PC-3 (cell line): ENCODE data around the gene ERRFI1. TPM values are rescaled to one million over a fixed set of nuclear protein-coding genes. Genes with fewer than 3 reads are reported as not detected.

Source experiments
- ATAC-seq: fragments of 200-7000 bp; cut with Tn5 transposase; 2 replicates; pipeline ENCODE4 v1.9.1; 2020; ENCODE audit warnings: mild to moderate bottlenecking, moderate library complexity
- BruUV-seq: library from RNA; stranded (reverse); fragments of 400-500 nt; replicated peaks from 2 replicates; lab custom pipeline; 2021; lab: Mats Ljungman, UMichigan
- CTCF ChIA-PET: fragments of 300-600 bp; sonication (Branson Sonifier 250); formaldehyde crosslinking; loops from one replicate; lab custom pipeline; 2022; ENCODE audit warnings: antibody characterized with exemption; lab: Charles Lee
- POLR2A ChIA-PET: fragments of 300-600 bp; sonication (Branson Sonifier 250); formaldehyde crosslinking; loops from one replicate; lab custom pipeline; 2022; ENCODE audit warnings: antibody characterized with exemption; ENCODE audit not compliant: unreplicated experiment; lab: Charles Lee
- DNase-seq: peaks from one replicate; pipeline ENCODE4 v3.0.0-alpha.2; 2015
- H2AFZ ChIP-seq: fragments of 300-600 bp; sonication (generic); 2 replicates; pipeline ENCODE4 v1.6.0; 2016; ENCODE audit warnings: antibody characterized with exemption, low read length
- H3F3A ChIP-seq: fragments of 300-600 bp; sonication (generic); one replicate; pipeline ENCODE4 v1.6.0; 2017; ENCODE audit warnings: antibody characterized with exemption, low read length, control low read depth, mild to moderate bottlenecking; ENCODE audit not compliant: unreplicated experiment
- H3K27ac ChIP-seq: fragments of 300-600 bp; sonication (generic); 2 replicates; pipeline ENCODE4 v1.5.1; 2016; ENCODE audit warnings: mild to moderate bottlenecking, low read length
- H3K27me3 ChIP-seq: fragments of 300-600 bp; sonication (generic); 2 replicates; pipeline ENCODE4 v1.6.1; 2016; ENCODE audit warnings: low read length, mixed read lengths
- H3K36me3 ChIP-seq: fragments of 300-600 bp; sonication (generic); 2 replicates; pipeline ENCODE4 v1.6.1; 2016; ENCODE audit warnings: low read depth, mixed run types, low read length, mixed read lengths
- H3K4me1 ChIP-seq: fragments of 300-600 bp; sonication (generic); 2 replicates; pipeline ENCODE4 v1.5.1; 2016; ENCODE audit warnings: low read length; ENCODE audit not compliant: insufficient read depth
- H3K4me2 ChIP-seq: fragments of 300-600 bp; sonication (generic); 2 replicates; pipeline ENCODE4 v1.6.0; 2016; ENCODE audit warnings: low read length
- H3K4me3 ChIP-seq: fragments of 300-600 bp; sonication (generic); 2 replicates; pipeline ENCODE4 v1.5.1; 2016; ENCODE audit warnings: mild to moderate bottlenecking, low read length, mixed read lengths
- H3K79me2 ChIP-seq: fragments of 300-600 bp; sonication (generic); 2 replicates; pipeline ENCODE4 v1.6.1; 2017; ENCODE audit warnings: low read length, mixed read lengths
- H3K9ac ChIP-seq: fragments of 300-600 bp; sonication (generic); 2 replicates; pipeline ENCODE4 v1.6.0; 2016; ENCODE audit warnings: mild to moderate bottlenecking, low read length
- H3K9me2 ChIP-seq: fragments of 300-600 bp; sonication (generic); replicated peaks from 2 replicates; pipeline ENCODE4 v1.6.1; 2016; ENCODE audit warnings: mixed run types, low read length, mixed read lengths
- H3K9me3 ChIP-seq: fragments of 300-600 bp; sonication (generic); 2 replicates; pipeline ENCODE4 v1.6.1; 2016; ENCODE audit warnings: low read length, mixed read lengths
- H4K20me1 ChIP-seq: fragments of 300-600 bp; sonication (generic); 2 replicates; pipeline ENCODE4 v1.6.1; 2016; ENCODE audit warnings: low read length, mixed read lengths
- EZH2 ChIP-seq: fragments of 300-600 bp; sonication (generic); IDR thresholded peaks from one replicate; pipeline ENCODE4 v1.6.1; 2017; ENCODE audit warnings: antibody characterized with exemption, mild to moderate bottlenecking, low read length; ENCODE audit not compliant: unreplicated experiment
- EZH2phosphoT487 ChIP-seq: fragments of 300-600 bp; sonication (generic); IDR thresholded peaks from 2 replicates; pipeline ENCODE4 v1.6.1; 2018; ENCODE audit warnings: mild to moderate bottlenecking, antibody characterized with exemption, low read length, borderline replicate concordance
- intact Hi-C: fragments of 100-400 bp; cut with micrococcal nuclease; formaldehyde crosslinking; loops from 2 replicates; pipeline ENCODE4 v1.9.0; 2023
- total RNA-seq: library from RNA; depleted of rRNA; stranded (reverse); fragments of >200 nt; gene quantifications from 2 replicates; pipeline ENCODE4 v1.2.3, GENCODE V29; 2014
- TF ChIP-seq, protein P1 (sequence below): fragments of 300-600 bp; sonication (generic); conservative IDR thresholded peaks from 2 replicates; pipeline ENCODE4 v1.5.1; 2017; ENCODE audit warnings: antibody characterized with exemption, low read depth, mild to moderate bottlenecking, low read length

Gene ERRFI1
- total RNA-seq, 1 experiment from 2014 or later = 218 TPM

DNA sequence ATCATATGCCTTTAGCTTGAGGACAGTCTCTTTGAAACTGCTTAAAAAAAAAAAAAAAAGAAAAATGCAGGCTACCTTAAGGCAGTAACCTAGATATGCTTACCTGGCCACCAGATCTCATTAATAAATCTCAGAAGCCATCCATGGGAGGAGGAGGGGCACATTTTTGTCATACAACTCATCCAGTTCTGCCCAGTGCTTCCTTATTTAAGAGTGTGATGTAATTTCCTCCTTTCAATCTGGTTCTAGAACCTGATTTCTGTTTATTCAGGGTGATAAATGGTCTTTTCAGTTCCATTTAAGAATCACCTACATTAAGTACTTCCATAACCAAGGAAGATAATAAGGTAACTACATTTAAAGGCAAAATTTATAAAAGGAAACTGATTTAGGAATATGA is 6.1 kb downstream of the ERRFI1 start:
- CTCF ChIA-PET = no interaction called here
- peak overlapping the region; percentile 8; the same call in 1 of the 2 replicates for H3K9ac ChIP-seq
- peak; percentile 16 for ATAC-seq

DNA sequence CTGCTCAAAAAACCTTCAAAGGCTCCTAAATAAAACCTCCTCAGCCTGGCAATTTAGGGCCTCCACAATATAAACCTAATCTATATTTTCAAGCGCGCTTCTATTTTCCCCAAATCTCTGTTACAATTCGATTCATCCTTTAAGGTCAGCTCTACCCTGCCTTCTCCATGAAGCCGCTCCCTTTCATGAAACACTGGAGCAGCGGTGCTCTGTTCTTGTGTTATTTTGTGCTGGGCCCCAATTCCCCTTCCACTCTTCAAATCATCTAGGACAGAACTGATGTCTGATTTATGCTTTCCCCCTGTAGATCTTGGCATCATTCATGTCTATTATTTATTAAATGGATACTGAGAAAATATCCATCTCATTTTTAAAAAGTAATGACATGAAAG is 6.9 kb downstream of the ERRFI1 start:
- H3K9ac ChIP-seq = no peak overlapping the region; the same call in 1 of the 2 replicates
- H4K20me1 ChIP-seq = peaks cover 98% of the 10 kb centered on the region
- H3K4me3 ChIP-seq = peak overlapping the region; percentile 98
- H3K27me3 ChIP-seq = no peaks in the 10 kb centered on the region
- H3K27ac ChIP-seq = peak overlapping the region; percentile 38
- TF ChIP-seq EZH2 (no peak), EZH2phosphoT487 (no peak)
- TF ChIP-seq, protein P1, sequence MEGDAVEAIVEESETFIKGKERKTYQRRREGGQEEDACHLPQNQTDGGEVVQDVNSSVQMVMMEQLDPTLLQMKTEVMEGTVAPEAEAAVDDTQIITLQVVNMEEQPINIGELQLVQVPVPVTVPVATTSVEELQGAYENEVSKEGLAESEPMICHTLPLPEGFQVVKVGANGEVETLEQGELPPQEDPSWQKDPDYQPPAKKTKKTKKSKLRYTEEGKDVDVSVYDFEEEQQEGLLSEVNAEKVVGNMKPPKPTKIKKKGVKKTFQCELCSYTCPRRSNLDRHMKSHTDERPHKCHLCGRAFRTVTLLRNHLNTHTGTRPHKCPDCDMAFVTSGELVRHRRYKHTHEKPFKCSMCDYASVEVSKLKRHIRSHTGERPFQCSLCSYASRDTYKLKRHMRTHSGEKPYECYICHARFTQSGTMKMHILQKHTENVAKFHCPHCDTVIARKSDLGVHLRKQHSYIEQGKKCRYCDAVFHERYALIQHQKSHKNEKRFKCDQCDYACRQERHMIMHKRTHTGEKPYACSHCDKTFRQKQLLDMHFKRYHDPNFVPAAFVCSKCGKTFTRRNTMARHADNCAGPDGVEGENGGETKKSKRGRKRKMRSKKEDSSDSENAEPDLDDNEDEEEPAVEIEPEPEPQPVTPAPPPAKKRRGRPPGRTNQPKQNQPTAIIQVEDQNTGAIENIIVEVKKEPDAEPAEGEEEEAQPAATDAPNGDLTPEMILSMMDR = no peak
- POLR2A ChIA-PET = interaction anchor here (0.5 to 0.8 kb wide), 4 partner anchors 57 to 266 kb away, joined by 3 to 10 read pairs (median 3); no protein-coding TSS in a partner anchor
- CTCF ChIA-PET = no interaction called here
- no peak for ATAC-seq
- BruUV-seq = no TSS peak
- peak overlapping the region; percentile 98 for H3K4me2 ChIP-seq
- no peaks in the 10 kb centered on the region for H3K9me3 ChIP-seq
- DNase-seq = no peak
- H3K36me3 ChIP-seq = peaks cover 68% of the 10 kb centered on the region
- H3F3A ChIP-seq = peaks cover 30% of the 10 kb centered on the region
- H3K4me1 ChIP-seq = peaks cover 87% of the 10 kb centered on the region
- intact Hi-C loops = no loop called here
- H2AFZ ChIP-seq = no peak overlapping the region
- no peaks in the 10 kb centered on the region for H3K9me2 ChIP-seq
- H3K79me2 ChIP-seq = peaks cover 100% of the 10 kb centered on the region

More for the DNA sequence above, 6.1 kb downstream of the ERRFI1 start:
- peak; percentile 92 for DNase-seq
- H4K20me1 ChIP-seq = peaks cover 98% of the 10 kb centered on the region
- H3K9me2 ChIP-seq = no peaks in the 10 kb centered on the region
- peaks cover 68% of the 10 kb centered on the region for H3K36me3 ChIP-seq
- H3F3A ChIP-seq = peaks cover 28% of the 10 kb centered on the region
- intact Hi-C loops = no loop called here
- no TSS peak for BruUV-seq
- no peaks in the 10 kb centered on the region for H3K27me3 ChIP-seq
- peaks cover 100% of the 10 kb centered on the region for H3K79me2 ChIP-seq
- H3K27ac ChIP-seq = peak overlapping the region; percentile 38
- POLR2A ChIA-PET = interaction anchor here (0.6 to 1.4 kb wide), 4 partner anchors 8 to 228 kb away, joined by 3 to 18 read pairs (median 10); no protein-coding TSS in a partner anchor
- peaks cover 87% of the 10 kb centered on the region for H3K4me1 ChIP-seq
- H3K9me3 ChIP-seq = no peaks in the 10 kb centered on the region
- H3K4me2 ChIP-seq = peak overlapping the region; percentile 98
- H2AFZ ChIP-seq = no peak overlapping the region
- H3K4me3 ChIP-seq = peak overlapping the region; percentile 98
- TF ChIP-seq, protein P1 = no peak
- TF ChIP-seq EZH2phosphoT487 = no peak
- TF ChIP-seq EZH2 = no peak
